Mesothelial cell of epicardium (in vitro differentiated cells): ENCODE results near the gene LRMDA. TPM values are rescaled to one million over a fixed set of nuclear protein-coding genes. Genes with fewer than 3 reads are reported as not detected.
A peak's percentile ranks its signal among the peaks of the same experiment; 100 is the strongest.

ENCODE experiments used
- DNase-seq, 2 experiments: peaks; one replicate each; pipeline ENCODE4 v3.0.0; 2021; ENCODE audit warnings: low spot score in 2 of 2; ENCODE audit not compliant: unreplicated experiment in 2 of 2
- H3K27ac Mint-ChIP-seq: 2 replicates; pipeline ENCODE4 v1.8.0; 2021; ENCODE audit warnings: mixed read lengths
- H3K27me3 Mint-ChIP-seq: 2 replicates; pipeline ENCODE4 v1.8.0; 2021; ENCODE audit warnings: low read depth, mixed read lengths
- H3K36me3 Mint-ChIP-seq: 2 replicates; pipeline ENCODE4 v1.8.0; 2021; ENCODE audit warnings: mixed read lengths
- H3K4me1 Mint-ChIP-seq: 2 replicates; pipeline ENCODE4 v1.8.0; 2021; ENCODE audit warnings: mixed read lengths
- H3K4me3 Mint-ChIP-seq: 2 replicates; pipeline ENCODE4 v1.8.0; 2021; ENCODE audit warnings: mild to moderate bottlenecking, moderate library complexity, mixed read lengths
- H3K9me3 Mint-ChIP-seq: 2 replicates; pipeline ENCODE4 v1.8.0; 2021; ENCODE audit warnings: mixed read lengths
- CTCF ChIP-seq: fragments of 200-600 bp; sonication (generic); IDR thresholded peaks from one replicate; pipeline ENCODE4 v1.5.0; 2021; ENCODE audit warnings: antibody characterized with exemption; ENCODE audit not compliant: unreplicated experiment
- total RNA-seq: library from RNA; stranded (reverse); gene quantifications from 3 replicates; pipeline ENCODE4 v1.2.1, GENCODE V29; 2021

Gene LRMDA
- total RNA-seq, 1 donor from 2014 or later = 2.0 TPM

DNA sequence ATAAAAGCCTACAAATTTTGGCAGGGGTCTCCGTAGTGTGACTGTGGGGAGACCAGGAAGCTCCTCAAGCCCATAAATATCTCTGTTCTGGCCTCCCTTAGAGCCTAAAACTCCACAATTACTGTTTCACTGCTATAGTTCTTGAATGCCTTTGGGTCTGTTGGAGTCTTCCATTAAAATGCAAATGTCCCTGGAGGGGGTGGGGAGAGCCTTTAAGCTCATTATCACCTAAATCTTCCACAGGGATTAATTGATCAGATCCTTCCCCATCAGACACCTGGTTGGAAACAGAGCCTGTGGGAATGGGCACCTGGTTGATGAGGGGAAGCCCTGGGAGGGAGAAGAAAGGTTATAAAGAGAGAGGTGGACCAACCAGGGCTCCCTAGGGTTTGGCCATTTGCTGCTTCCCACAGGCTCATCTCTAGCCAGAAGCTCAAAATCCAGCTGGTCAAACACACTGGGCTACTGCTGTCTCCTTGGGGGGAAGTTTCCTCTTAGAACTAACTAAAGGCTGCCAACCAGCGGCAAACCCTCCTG, 718.2 kb downstream of the LRMDA start:
- Mint-ChIP-seq H3K4me3 (no peak overlapping the region), H3K36me3 (peaks cover 20% of the 10 kb centered on the region), H3K27ac (peak overlapping the region; percentile 85), H3K4me1 (peaks cover 24% of the 10 kb centered on the region), H3K27me3 (peaks cover 4% of the 10 kb centered on the region), H3K9me3 (peaks cover 32% of the 10 kb centered on the region)
- DNase-seq = no peak
- TF ChIP-seq CTCF = no peak

DNA sequence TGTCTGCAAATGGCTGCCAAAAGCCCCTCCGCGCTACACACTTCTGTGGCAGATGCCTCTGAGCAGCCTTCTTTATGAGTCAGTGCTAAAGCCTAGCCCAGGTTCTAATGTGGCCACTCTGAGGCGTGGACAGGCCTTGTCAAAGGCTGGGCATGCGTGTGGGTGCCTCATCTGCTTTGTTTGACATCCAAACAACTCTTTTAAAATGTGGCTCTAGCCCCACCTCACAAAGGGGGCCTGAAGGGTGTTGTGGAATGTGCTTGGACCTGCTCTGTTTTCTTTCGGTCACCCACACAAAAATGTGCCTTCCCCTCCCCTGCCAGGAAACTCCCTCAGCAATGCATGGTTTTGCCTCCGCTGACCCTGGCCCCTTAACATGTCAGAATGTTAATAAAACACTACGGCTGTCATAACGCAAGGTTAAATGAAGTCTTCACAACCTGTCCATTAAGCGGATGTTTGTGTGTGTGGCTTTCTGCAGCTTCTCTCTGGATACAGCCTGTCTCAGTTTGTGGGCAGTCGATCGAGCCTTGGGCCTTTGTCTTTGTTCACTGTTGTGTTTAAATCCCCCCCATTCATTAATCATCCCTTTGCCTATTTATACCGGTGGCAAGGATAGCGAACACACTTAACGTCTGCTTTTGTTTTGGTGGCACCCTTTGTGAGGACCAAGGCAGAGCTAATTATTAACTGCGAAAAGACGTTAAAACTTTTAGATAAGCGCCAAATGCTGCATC, 718.9 kb downstream of the LRMDA start:
- Mint-ChIP-seq H3K27me3 (peaks cover 3% of the 10 kb centered on the region), H3K27ac (peak overlapping the region; percentile 85), H3K36me3 (peaks cover 17% of the 10 kb centered on the region), H3K4me1 (peaks cover 24% of the 10 kb centered on the region), H3K4me3 (no peak overlapping the region), H3K9me3 (peaks cover 32% of the 10 kb centered on the region)
- DNase-seq = peak in 1 of 2 experiments; percentile 48
- no peak for TF ChIP-seq CTCF

DNA sequence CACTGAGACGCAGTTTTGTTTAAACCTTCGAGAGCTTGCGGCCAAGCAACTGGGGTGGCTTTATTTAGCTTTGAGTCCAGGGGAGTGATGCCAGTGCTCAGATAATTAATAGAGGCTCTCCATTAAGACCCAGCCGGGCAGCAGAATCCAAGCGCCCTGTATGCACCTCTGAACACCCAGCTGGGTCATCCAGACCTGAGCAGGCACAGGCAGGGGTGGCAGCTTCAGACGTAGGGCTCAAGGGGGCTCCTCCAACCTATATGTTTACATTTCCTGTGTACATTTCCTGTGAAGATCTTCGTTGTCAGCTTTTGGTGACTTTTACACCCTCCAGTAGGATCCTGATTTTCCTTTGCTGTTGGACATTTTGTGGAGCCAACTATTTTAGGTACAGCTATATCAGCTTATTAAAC, 719.5 kb downstream of the LRMDA start:
- H3K27ac Mint-ChIP-seq = peak overlapping the region; percentile 85
- TF ChIP-seq CTCF = no peak
- no peaks in the 10 kb centered on the region for H3K27me3 Mint-ChIP-seq
- peaks cover 14% of the 10 kb centered on the region for H3K36me3 Mint-ChIP-seq
- H3K4me1 Mint-ChIP-seq = peaks cover 24% of the 10 kb centered on the region
- no peak for DNase-seq
- H3K9me3 Mint-ChIP-seq = peaks cover 29% of the 10 kb centered on the region
- H3K4me3 Mint-ChIP-seq = no peak overlapping the region

DNA sequence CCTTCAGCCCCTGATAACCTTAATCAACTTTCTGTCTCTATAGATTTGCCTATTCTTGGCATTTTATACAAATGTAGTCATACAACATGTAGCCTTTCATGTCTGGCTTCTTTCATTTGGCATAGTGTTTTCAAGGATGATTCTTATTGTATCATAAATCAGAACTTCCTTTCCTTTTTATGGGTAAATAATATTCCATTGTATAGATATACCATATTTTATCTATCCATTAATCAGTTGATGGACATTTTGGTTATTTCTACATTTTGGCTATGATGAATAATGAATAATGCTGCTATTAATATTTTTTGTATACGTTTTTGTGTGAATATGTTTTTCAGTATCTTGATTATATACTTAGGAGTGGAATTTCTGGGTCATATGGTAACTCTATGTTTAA, 720.8 kb downstream of the LRMDA start:
- Mint-ChIP-seq H3K36me3 (peaks cover 14% of the 10 kb centered on the region), H3K27ac (no peak overlapping the region), H3K27me3 (peaks cover 4% of the 10 kb centered on the region), H3K4me1 (peaks cover 24% of the 10 kb centered on the region), H3K9me3 (peaks cover 29% of the 10 kb centered on the region), H3K4me3 (no peak overlapping the region)
- no peak for DNase-seq
- TF ChIP-seq CTCF = no peak

DNA sequence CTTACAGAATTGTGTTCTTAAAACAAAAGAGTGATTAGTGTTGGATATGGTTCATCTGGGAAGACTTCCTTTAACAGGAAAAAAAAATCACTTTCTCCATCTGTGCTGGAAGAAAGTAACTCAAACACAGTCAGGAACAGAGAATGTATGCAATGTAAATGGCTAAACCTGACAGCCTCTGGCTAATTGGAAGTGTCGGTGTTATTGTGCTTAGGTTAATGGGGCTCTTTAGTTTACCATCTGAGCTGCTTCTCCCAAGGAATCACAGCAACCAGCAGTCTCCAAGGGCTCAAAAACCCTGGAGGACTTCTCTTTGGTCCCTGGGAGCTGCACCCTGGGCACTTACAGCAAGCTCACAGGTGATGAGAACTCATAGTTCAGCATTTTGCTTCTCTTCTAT, 724.5 kb downstream of the LRMDA start:
- peaks cover 11% of the 10 kb centered on the region for H3K36me3 Mint-ChIP-seq
- DNase-seq = no peak
- H3K27me3 Mint-ChIP-seq = peaks cover 4% of the 10 kb centered on the region
- H3K4me1 Mint-ChIP-seq = peaks cover 16% of the 10 kb centered on the region
- no peak overlapping the region for H3K4me3 Mint-ChIP-seq
- TF ChIP-seq CTCF = no peak
- no peak overlapping the region for H3K27ac Mint-ChIP-seq
- H3K9me3 Mint-ChIP-seq = peaks cover 21% of the 10 kb centered on the region
